Loucy (cell line): Measurements from ENCODE around the gene OR14I1.

Experiments
- H2AFZ ChIP-seq: fragments of 200-600 bp; sonication (generic); 2 replicates; pipeline ENCODE4 v1.6.0; 2016; ENCODE audit warnings: antibody characterized with exemption, mild to moderate bottlenecking, low read length, moderate library complexity
- H3F3A ChIP-seq: fragments of 200-600 bp; 2 replicates; pipeline ENCODE4 v1.6.0; 2016; ENCODE audit warnings: antibody characterized with exemption, low read depth, mild to moderate bottlenecking
- H3K27me3 ChIP-seq: fragments of 200-600 bp; sonication (generic); 2 replicates; pipeline ENCODE4 v1.6.1; 2014; ENCODE audit warnings: low read length, mild to moderate bottlenecking; ENCODE audit not compliant: insufficient read depth, poor library complexity, severe bottlenecking
- H3K36me3 ChIP-seq: fragments of 200-600 bp; sonication (generic); 2 replicates; pipeline ENCODE4 v1.6.1; 2016; ENCODE audit warnings: low read length; ENCODE audit not compliant: insufficient read depth
- H3K4me1 ChIP-seq: fragments of 200-600 bp; sonication (generic); 2 replicates; pipeline ENCODE4 v1.5.1; 2014; ENCODE audit warnings: low read length, mild to moderate bottlenecking; ENCODE audit not compliant: insufficient read depth, poor library complexity, severe bottlenecking
- H3K4me2 ChIP-seq: fragments of 200-600 bp; sonication (generic); 2 replicates; pipeline ENCODE4 v1.6.0; 2014; ENCODE audit warnings: antibody characterized with exemption, low read length, low read depth, mild to moderate bottlenecking; ENCODE audit not compliant: poor library complexity, severe bottlenecking
- H3K4me3 ChIP-seq: fragments of 200-600 bp; sonication (generic); 2 replicates; pipeline ENCODE4 v1.5.1; 2014; ENCODE audit warnings: low read length, mild to moderate bottlenecking, mixed read lengths; ENCODE audit not compliant: poor library complexity, severe bottlenecking
- H3K79me2 ChIP-seq: fragments of 200-600 bp; sonication (generic); 2 replicates; pipeline ENCODE4 v1.6.1; 2014; ENCODE audit warnings: low read length; ENCODE audit not compliant: insufficient read depth
- H3K9ac ChIP-seq: fragments of 200-600 bp; sonication (generic); 2 replicates; pipeline ENCODE4 v1.6.0; 2014; ENCODE audit warnings: mild to moderate bottlenecking, low read depth, low read length, moderate library complexity; ENCODE audit not compliant: poor library complexity, severe bottlenecking
- H3K9me2 ChIP-seq: fragments of 200-600 bp; sonication (generic); replicated peaks from 2 replicates; pipeline ENCODE4 v1.6.1; 2016; ENCODE audit warnings: low read depth, low read length, mixed read lengths
- H3K9me3 ChIP-seq: fragments of 200-600 bp; sonication (generic); 2 replicates; pipeline ENCODE4 v1.6.1; 2014; ENCODE audit warnings: mild to moderate bottlenecking, antibody characterized with exemption, low read length, low read depth; ENCODE audit not compliant: insufficient read depth
- H4K20me1 ChIP-seq: fragments of 200-600 bp; sonication (generic); 2 replicates; pipeline ENCODE4 v1.6.0; 2014; ENCODE audit warnings: antibody characterized with exemption, low read length, mild to moderate bottlenecking; ENCODE audit not compliant: insufficient read depth, poor library complexity, severe bottlenecking
- EZH2phosphoT487 ChIP-seq: fragments of 200-600 bp; IDR thresholded peaks from 2 replicates; pipeline ENCODE4 v1.6.1; 2018; ENCODE audit warnings: antibody characterized with exemption, mild to moderate bottlenecking, moderate library complexity, borderline replicate concordance
- TF ChIP-seq, protein P1 (sequence below): fragments of 200-600 bp; sonication (generic); conservative IDR thresholded peaks from 2 replicates; pipeline ENCODE4 v1.5.1; 2014; ENCODE audit warnings: mild to moderate bottlenecking, antibody characterized with exemption, low read length

The OR14I1 gene

DNA sequence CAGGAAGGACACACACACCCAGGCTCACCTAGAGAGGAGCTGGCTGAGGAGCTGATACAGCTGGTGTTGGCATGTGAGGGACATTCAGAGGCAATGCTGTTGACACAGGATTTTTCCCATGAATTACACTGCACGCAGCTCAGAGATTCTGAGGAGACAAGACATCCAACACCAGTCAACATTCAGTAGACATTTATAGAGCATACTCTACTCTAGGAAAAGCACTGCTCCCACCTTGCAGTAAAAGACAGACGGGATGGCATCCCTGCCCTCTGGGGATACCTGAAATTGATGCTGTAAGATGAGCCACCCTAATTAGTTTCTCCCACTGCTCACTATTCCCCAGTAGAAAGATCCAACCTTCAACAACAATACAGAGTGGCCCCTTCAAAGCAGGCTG is 47.9 kb upstream of the OR14I1 start:
- Histone ChIP-seq H3K9me3 (no peaks in the 10 kb centered on the region), H3K4me1 (no peaks in the 10 kb centered on the region), H3K4me3 (no peak overlapping the region), H3F3A (peaks cover 6% of the 10 kb centered on the region), H4K20me1 (no peaks in the 10 kb centered on the region), H3K9ac (no peak overlapping the region), H3K9me2 (no peaks in the 10 kb centered on the region), H3K27me3 (no peaks in the 10 kb centered on the region), H2AFZ (0 out of 2 replicates have a peak overlapping the region, but pooled peaks have one; percentile 39), H3K4me2 (no peak overlapping the region), H3K36me3 (no peaks in the 10 kb centered on the region), H3K79me2 (no peaks in the 10 kb centered on the region)
- no peak for TF ChIP-seq EZH2phosphoT487
- TF ChIP-seq, protein P1, sequence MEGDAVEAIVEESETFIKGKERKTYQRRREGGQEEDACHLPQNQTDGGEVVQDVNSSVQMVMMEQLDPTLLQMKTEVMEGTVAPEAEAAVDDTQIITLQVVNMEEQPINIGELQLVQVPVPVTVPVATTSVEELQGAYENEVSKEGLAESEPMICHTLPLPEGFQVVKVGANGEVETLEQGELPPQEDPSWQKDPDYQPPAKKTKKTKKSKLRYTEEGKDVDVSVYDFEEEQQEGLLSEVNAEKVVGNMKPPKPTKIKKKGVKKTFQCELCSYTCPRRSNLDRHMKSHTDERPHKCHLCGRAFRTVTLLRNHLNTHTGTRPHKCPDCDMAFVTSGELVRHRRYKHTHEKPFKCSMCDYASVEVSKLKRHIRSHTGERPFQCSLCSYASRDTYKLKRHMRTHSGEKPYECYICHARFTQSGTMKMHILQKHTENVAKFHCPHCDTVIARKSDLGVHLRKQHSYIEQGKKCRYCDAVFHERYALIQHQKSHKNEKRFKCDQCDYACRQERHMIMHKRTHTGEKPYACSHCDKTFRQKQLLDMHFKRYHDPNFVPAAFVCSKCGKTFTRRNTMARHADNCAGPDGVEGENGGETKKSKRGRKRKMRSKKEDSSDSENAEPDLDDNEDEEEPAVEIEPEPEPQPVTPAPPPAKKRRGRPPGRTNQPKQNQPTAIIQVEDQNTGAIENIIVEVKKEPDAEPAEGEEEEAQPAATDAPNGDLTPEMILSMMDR = no peak

DNA sequence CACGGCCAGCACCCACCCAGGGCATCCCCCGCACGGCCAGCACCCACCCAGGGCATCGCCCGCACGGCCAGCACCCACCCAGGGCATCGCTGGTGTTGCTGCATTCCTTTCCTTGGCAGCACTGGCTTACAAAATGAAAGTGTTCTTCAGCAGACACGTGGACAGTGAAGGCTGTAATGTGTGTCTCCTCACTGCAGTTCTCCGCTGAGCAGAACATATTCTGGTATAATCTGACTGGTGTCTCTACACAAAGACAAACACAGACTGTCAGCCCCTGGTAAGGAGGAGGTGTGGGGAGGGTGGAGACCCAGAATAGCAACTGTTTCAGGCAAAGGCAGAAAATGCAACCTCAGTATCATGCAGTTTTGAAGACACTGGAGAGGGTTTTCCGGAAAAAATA is 45.6 kb upstream of the OR14I1 start:
- Histone ChIP-seq H3K9ac (no peak overlapping the region), H3K36me3 (no peaks in the 10 kb centered on the region), H2AFZ (no peak overlapping the region), H4K20me1 (no peaks in the 10 kb centered on the region), H3K9me3 (no peaks in the 10 kb centered on the region), H3K79me2 (no peaks in the 10 kb centered on the region), H3K4me1 (no peaks in the 10 kb centered on the region), H3K4me3 (no peak overlapping the region), H3K4me2 (no peak overlapping the region), H3K9me2 (no peaks in the 10 kb centered on the region), H3F3A (peaks cover 6% of the 10 kb centered on the region), H3K27me3 (no peaks in the 10 kb centered on the region)
- TF ChIP-seq, protein P1 = no peak
- TF ChIP-seq EZH2phosphoT487 = no peak

DNA sequence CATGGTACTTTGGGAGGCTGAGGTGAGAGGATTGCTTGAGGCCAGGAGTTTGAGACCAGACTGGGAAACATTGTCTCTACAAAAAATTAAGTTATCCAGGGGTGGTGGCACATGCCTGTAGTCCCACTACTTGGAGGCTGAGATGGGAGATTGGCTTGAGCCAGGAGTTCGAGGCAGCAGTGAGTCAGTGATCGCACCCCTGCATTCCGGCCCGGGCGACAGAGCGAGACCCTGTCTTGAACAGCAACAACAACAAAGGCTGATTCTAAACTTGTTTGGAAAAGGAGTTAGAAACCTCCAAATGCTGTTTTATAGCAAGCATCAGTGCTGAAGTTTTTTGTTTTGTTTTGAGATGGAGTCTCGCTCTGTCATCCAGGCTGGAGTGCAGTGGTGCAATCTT is 38.3 kb upstream of the OR14I1 start:
- H3K9me3 ChIP-seq = peaks cover 10% of the 10 kb centered on the region; the same call in 1 of the 2 replicates
- H2AFZ ChIP-seq = no peak overlapping the region
- no peaks in the 10 kb centered on the region for H3K36me3 ChIP-seq
- no peaks in the 10 kb centered on the region for H3K9me2 ChIP-seq
- H3K4me2 ChIP-seq = no peak overlapping the region
- no peaks in the 10 kb centered on the region for H3K79me2 ChIP-seq
- no peaks in the 10 kb centered on the region for H3K4me1 ChIP-seq
- H3K9ac ChIP-seq = no peak overlapping the region
- no peaks in the 10 kb centered on the region for H3F3A ChIP-seq
- H3K4me3 ChIP-seq = no peak overlapping the region
- TF ChIP-seq, protein P1 = no peak
- TF ChIP-seq EZH2phosphoT487 = no peak
- H3K27me3 ChIP-seq = no peaks in the 10 kb centered on the region
- no peaks in the 10 kb centered on the region for H4K20me1 ChIP-seq
